ENCODE measurements around the gene KLHDC8A.
"Not testable (repeated sequence)": the region's sequence is repeated elsewhere in the genome, so short reads cannot be mapped to it uniquely, and the experiment has no call there.

The KLHDC8A gene

DNA sequence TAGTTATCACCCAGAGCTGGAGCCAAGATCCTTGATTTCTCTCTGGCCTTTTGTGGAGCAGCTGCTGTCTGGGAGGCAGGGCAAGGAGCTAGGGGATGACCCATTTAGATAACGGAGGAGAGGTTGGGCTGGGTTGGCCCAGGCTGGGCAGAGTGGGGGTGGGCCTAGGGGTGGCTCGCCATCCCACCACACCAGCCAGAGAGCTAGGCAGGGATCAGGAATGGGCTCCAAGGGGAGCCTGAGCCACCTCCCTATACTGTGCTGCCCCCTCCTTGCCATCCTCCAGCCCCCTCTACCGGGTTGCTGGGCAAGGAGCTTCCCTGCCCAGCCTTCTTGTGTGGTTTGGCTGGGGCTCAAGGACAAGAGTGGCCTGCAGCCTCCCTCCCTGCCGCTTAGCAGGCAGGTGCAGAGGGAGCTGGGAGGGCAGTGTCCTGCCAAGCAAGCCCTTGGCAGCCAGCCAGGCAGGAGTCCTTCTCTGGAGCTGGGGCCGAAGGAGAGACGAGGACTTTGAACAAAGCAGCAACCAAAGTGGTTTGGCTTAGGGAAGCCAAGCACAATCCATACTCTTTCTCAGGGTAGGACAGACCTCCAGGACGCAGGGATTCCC, 39.3 kb downstream of the KLHDC8A start:
- DNase-seq, result no peak

DNA sequence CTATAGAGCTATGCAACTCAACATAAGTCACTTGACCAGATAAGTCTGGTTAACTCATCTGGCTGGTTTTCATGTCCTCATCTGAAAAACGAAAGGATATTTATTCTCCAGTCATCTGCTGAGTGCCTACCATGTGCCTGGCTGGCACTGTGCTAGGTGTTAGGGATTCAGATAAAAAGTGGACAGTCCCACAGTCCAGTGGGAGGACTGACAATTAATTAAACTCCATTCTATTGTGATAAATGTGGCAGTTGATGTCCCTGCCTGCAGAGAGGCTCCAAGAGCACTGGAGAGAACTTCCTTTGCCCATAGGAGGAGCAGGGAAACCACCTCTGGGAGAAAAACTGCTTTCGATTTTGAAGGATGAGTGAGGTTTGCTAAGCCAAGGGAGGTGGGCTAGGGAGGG, 40.6 kb downstream of the KLHDC8A start:
- DNase-seq, result no peak

DNA sequence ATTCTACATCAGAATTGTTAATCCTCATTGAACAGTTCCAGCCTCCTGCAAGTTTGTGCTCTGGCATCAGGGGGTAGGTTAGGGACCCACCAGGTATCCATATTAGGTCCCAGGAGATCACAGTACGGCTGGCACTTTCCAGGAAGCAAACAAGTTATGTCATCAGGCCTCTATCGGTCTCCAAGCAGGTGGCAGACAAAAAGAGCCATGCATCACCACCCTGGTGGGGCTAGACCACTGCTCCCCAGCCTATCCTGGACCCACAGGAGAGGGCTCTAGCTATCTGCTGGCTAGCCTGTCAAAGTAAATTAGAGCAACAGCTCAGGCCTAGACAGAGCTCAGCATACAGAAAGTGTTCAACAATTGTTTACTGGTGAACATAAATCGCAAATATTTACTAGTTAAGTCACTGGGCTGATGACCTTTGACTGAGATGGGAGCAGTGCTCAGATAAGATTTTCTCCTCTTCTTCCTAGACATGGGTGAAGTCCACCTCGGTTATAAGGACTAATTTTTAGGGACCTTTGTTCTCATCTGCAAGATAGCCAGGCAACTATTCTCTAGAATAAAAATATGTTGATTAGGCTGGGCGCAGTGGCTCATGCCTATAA, 41.6 kb downstream of the KLHDC8A start:
- no peak for DNase-seq

DNA sequence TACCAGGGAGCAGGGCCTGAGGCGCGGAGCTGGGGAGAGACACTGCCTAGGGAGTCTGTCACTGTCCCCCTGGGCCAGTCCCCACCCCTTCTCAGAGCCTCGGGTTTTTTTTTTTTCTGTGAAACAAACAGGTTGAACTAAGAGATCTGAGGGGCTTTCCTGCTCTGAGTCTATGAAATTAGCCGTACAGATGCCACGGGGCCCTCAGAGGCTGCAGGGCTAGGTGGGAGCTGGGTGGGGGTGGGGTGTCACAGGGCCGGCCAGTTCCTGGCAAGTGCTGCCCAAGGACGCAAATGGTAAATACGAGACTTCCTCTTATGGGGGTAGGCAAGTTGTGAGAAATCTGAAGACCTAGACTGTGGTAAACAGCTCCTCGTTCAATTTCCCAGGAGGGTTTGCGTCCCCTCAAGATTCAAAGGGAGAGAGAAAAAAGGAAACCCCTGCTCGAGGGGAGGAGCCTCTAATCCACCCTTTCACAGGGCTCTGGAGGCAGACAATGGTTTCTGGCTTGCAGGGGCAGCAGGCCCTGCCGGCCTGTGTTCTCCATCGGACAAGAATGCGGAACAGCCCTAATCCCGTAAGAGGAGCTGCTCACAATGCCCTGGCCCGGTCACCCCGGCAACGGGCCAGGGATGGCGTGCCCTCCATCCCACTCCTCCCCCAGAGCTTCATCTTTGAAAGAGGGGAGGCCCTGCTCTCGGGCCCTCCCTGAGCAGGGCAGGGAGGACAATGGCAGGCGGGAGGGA, 43.0 kb downstream of the KLHDC8A start:
- no peak for DNase-seq

DNA sequence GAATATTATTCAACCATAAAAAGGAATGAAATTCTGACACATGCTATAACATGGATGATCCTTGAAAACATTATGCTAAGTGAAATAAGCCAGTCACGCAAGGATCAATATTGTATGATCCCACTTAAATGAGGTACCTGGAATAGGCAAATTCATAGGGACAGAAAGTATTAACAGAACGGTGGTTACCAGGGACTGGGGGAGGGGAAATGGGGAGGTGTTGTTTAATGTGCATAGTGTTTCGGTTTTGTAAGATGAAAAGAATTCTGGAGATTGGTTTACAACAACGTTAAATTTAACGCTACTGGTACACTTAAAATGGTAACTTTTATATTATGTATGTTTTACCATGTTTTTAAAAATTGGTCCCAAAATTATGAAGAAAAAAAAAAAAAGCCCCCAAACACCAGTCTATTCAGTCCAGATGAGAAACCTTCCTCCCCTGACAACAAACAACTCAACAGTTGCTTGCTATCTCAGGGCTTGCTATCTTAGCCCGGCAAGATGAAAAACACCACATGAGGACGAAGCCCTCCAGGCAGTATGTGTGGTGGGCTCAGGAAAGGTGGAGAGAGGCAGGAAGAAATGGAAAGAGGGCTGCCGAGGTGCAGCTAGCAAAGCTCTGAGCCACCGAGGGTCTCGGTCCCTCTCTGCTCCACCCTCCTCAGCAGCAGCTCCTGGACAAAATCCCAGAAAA, 43.7 kb downstream of the KLHDC8A start:
- DNase-seq, result no peak

DNA sequence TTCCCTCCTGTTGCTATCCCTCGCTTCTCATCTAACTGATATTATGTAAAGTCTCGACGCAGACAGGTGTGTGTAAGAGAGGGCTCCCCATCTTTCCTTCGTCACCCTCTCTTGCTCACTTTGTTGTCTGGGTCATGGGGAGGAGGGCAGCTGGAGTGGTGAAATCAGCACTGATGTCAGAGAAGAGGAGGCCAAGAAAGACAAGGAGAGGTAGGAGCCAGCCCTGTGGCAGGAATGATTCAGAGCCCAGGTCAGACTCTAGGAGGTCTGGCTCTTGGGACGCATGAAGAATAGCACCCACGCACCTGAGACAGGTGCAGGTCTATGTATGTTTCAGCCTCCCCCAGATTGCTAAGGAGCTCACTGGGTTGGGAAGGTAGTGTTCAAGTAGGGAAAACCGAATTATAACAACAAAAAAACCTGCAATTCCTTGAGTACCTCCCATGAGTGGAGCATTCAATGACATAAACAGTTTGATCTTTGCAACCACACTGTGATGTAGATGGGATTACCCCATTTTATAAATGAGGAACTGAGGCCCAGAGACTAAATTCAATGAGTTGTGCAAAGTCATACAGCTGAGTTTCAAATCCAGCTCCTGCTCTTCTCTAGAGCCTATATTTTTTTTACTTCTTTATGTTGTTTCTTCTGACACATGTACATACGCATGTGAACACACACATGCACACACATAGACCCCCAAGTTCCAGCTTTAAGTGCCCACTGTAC, 45.6 kb downstream of the KLHDC8A start:
- no peak for DNase-seq

DNA sequence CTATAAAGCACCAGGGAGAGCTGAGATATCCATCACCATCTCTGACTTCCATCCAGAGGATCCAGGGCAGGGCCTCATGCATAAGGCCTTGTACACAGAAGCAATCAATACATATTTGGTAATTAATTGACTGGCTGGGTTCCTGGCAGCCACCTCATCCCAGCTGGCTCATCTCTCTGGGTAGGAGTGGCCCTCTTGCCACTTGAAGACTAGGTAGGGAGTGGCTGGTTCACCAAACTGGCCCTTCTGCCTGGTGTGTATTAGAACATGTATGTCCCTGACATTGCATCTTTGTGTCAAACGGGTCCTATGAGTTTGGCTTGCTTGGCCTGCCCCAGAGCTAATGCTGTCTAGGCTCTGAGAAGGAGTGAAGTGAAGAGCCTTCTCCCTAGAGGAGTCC, 47.0 kb downstream of the KLHDC8A start:
- DNase-seq, result no peak

DNA sequence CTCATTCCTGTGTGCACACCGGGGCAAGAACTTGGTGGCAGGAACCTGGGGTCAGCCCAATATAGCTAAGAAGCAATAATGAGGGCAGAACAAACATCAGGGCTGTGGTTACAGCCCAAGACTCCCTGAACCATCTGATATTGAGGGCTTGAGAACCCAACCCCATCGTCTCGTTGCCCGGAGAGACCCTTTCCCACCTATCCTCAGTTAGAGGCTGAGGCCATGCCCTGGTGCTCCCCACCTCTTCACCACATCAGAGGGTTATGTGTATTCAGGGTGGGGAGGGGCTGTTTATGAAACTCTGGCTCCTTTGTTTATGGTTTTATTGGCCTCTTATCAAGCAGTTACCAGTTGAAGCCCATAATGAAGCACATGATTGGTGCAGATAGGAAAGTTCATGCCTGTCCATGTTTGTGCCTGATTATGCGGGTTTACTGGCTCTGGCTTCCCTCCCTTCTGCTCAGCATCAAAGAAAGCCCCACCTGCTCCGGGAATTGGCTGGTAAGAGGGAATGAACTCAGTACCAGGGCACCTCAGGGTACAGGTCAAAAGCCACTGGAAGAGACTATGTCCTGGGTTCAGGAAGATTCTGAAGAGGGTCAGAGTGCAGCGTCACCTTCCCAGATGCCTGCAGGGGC, 49.7 kb downstream of the KLHDC8A start:
- DNase-seq, result no peak

DNA sequence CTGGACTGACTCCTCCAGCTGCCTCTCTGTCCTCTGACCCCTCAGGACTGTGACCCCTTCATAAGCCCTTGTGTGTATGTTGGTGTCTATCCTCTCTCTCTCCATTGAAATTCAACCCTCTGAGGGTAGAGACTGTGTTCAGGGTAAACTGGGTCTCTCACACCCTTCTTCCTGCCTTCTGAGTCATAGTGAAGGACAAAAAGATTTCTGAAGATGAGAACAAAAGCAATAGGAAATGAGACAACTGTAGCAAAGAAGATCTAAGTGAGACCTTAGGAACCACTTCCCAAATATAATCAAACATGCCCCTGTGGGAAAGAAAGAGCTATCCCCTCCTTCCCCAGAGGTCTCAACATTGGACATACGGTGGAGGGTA, 52.0 kb downstream of the KLHDC8A start:
- no peak for DNase-seq

DNA sequence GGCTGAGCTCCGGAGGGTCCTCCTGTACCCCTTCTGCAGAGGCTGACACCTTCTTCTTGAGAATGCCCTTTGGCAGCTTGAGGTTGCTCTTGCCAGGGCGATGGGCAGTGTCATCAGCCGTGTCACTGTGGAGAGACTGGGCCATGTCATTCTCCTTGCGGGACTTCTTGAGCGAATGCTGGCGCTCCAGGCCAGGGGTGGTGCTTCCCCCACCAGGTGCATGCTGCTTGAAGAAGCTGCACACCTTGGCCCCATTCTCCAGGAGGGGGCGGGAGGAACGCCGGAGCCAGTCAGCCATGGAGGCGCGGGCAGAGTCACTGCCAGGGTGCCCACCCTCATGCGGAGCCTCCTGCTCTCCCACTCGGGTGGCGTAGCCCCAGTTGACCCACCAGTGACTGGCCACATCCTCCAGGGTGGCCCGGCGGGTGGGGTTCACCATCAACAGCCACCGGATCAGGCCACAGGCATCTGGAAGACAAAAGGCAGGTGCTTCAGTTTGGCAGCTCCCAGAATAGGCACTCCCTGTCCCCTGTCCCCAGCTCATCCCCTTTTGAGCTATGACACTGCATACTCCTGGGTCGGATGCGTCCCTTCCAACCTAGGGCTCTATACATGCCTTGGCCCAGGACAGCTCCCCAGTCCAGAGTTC, 52.6 kb downstream of the KLHDC8A start:
- DNase-seq, result no peak

DNA sequence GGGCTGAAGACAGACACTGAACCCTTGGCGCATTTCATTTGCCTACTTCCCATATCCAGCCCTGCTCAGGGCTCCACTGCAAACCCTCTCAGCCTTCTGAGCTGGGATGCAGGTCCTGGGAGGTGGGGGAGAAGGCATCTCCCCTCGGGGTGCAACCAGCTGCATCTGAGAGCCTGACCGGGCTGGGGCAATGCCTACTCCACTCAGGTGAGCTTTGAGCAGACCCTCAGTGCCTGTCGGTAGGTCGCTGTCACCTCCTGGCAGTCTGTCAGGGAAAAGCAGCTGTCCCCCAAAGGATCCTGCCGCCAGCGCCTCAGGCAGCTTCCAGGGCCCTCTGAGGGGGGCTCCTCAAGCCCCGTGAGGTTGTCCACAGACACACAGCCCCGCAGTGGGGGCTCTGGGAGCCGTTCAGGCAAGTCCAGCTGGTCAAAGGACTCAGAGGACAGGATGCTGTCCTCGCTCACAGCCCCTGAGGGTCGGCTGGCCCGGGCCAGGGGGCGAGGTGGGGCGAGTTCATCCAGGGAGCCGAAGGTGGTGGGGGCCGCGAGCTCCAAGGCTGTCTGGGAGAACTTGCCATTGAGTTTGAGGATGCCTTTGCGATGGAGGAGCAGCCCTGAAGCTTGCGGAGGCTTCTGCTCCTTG, 53.4 kb downstream of the KLHDC8A start:
- no peak for DNase-seq

DNA sequence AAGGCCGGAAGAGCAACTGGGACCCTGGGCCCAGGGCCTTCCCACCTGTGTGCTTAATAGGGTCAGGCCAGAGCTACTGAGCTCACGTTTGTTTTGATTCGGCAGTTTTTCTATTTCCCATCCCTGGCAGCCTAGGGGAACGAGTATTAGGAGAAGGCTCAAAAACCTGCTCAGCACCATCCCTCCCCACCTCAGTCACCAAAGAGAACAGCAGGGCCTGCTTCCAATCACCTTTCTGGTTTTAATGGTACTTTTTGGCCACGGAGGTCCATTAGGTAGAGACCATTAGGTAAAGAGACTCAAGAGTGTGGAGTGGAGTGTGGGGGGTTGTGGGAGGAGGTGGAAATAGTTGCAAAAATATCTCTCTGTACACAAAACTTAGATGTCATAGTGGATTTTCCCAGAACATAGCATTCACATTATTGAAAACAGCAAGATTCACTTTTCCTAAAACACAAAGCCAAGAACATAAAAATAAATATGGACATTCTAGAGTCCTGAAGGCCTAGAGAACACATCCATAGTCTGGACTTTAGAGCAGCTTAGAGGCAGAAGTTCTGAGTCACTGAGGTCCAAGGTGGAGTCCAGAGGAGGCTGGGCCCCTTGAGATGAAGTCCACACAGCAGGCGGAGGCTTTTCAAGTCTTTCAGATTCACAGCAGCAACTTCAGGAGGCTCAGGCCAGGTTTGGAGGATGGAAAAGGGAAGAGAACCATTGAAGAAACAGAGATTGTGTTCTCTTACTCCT, 54.7 kb downstream of the KLHDC8A start:
- no peak for DNase-seq

DNA sequence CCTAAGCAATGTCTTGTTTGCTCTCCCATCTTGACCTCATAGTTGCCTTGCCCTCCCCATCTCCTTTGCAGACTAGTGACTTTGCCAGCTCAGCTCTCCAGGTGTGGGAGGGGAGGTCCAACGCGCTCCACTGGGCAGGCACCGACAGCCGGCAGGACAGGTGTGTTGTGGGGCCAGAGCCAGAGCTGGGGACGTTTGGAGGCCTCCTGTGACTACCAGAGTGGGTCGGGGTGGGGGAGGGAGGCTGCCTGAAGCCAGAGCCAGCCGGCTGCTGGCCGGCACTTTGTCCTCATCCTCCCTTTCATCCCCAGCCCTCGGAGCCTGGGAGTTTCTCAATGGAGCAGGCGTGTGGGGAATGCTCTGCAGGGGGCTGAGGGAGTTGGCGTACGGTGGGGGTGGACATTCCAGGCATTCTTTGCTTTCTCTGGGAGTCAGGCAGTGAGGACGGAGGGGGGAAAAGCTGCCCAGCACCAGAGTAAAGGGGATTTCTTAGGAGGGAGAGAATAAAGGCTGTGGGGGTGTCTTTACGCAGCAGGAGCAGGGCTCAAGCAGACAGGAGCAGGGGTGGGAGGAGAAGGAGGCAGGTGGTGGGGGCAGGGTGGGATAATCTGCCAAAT, 55.4 kb downstream of the KLHDC8A start:
- DNase-seq, result no peak

DNA sequence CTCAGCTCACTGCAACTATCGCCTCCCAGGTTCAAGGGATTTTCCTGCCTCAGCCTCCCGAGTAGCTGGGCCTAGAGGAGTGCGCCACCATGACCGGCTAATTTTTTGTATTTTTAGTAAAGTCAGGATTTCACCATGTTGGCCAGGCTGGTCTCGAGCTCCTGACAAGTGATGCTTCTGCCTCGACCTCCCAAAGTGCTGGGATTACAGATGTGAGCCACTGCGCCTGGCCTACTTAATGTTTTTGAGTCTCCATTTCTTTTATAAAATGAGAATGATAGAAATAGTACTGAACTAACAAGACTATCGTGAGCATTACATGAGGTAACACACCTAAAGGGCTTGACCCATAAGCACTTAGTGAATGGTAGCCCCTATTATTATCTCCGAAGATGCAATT, 56.6 kb downstream of the KLHDC8A start:
- DNase-seq, result no peak

DNA sequence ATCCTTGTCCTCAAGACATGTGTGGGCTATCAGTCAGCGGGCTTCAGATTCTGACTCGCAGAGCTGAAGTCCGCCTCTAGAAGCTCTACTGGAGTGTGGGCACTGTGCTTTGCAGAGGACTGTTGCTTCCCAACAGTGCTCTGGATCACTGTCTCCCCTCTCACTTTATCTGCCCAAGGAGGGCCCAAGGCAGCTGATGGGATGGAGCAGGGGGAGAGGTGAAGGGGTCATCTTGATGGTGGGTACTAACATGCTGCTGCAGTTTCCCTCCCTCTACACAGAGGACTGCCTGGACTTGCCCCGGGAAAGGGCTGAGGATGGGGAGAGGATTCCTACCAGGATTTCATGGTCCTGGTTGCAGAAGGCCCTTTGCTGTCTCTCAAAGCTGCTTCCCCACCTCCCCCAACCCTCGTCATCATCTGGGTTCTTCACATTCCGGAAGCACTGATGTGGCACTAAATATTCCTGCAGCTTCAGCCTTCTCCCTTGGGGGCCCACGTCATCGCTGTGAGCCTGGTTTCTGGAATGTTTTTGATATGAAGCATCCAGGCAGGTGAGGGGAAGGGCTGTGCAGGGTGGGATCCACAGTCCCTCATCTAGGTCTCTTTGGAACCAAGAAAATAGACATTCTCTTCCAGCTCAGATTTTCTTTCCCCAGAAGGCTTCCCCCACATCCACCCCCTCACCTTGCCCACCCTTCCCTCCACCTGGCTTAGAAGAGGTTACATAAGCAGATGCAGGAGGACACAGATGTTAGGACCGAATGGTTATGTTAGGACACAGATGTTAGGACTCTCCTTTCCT, 58.3 kb downstream of the KLHDC8A start:
- no peak for DNase-seq

DNA sequence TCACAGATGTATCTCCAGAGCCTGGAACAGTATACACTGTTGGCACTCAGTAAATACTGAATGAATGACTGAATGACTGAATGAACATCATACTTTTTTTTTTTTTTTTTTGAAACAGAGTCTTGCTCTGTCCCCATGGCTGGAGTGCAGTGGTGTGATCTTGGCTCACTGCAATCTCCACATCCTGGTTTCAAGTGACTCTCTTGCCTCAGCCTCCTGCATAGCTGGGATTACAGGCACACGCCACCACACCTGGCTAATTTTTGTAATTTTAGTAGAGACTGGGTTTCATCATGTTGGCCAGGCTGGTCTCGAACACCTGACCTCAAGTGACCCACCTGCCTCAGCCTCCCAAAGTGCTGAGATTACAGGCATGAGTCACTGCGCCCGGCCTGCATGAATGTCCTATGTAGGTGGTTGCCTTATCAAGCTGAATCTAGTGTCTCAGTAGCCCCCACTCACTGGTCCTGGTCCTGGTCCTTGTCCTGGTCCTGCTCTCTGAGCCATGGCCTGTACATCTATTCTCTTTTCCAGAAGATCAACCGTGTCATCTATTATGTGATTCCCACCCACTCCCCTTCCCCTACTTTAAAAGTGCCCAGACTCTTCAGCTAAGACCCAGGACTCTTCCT, 59.1 kb downstream of the KLHDC8A start:
- not testable (repeated sequence) for DNase-seq

DNA sequence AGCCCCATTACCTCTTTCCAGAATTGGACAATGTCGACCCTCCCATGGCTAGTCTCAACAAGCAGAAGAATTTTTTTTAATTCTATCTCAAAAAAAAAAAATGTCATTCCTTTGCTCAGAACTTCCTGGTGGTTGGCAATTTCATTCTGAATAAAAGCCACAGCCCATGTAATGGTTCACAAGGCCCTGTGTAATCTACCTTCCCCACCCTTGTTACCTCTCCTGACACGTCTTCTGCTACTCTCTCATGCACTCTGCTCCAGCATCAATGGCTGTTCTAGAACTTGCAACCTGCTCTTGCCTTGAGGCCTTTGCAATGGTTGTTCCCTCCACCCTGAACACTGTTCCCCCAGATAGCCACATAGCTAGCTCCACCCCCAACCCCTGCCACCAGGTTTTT, 60.6 kb downstream of the KLHDC8A start:
- DNase-seq, result no peak

DNA sequence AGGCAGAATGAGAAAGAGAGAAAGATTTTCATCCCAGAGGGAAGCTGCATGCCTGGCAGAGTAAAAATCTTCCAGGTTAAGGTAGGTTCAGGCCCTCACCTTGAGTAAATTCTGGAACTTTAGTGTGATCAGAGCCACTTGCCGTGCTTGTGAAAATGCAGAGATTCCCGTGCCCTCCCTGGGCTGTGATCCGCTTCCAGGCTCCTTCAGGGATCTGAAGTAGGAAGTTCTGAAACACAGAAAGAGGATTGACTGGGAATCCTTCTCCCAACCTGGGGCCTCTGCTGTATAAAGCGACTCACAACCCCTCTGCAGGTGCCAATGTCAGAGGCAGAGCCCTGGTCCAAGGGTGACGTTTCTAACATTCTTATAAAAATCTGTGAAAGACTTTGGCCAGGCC, 61.8 kb downstream of the KLHDC8A start:
- no peak for DNase-seq

Data from activated T-cell treated with anti-CD3 and anti-CD28 coated beads for 4 hours (primary cell).